ENCODE results near the gene SPON1. TPM values are rescaled to one million over a fixed set of nuclear protein-coding genes. Genes with fewer than 3 reads are reported as not detected.

SPON1 gene
- total and polyA plus RNA-seq, 2 experiments from 2014 or later: 2.9 to 6.4 TPM

DNA sequence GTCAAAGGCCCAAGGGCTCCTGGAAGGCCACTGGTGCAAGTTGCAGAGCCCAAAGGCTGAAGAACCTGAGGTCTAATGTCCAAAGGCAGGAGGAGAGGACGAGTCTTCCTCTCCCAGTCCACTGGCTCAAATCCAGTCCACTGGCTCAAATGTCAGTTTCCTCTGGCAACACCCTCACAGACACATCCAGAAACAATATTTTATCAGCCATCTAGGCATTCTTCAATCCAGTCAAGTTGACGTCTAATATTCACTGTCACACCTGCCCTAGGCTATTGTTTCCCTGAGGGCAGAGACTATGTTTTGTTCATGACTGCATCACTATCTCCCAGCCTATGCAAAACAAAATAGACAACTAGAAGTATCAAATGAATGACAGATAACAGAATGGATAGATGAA, 148.1 kb downstream of the SPON1 start:
- H3K27ac Mint-ChIP-seq: no peak overlapping the region
- no peak for DNase-seq (ENCODE audit: low spot score)
- no peaks in the 10 kb centered on the region for H3K36me3 ChIP-seq (ENCODE audit: insufficient read depth)
- no peaks in the 10 kb centered on the region for H3K9me3 Mint-ChIP-seq
- H4K20me1 ChIP-seq (replicated peaks; ENCODE audit: insufficient read depth): no peaks in the 10 kb centered on the region
- H3K27ac ChIP-seq (ENCODE audit: low read depth): no peak overlapping the region
- no peaks in the 10 kb centered on the region for H3K36me3 Mint-ChIP-seq (ENCODE audit: low read depth)
- H3K79me2 ChIP-seq (replicated peaks; ENCODE audit: insufficient read depth): no peaks in the 10 kb centered on the region
- no peaks in the 10 kb centered on the region for H3F3A ChIP-seq (replicated peaks; ENCODE audit: low read depth)
- no peaks in the 10 kb centered on the region for H3K27me3 Mint-ChIP-seq (ENCODE audit: insufficient read depth, low read depth, poor library complexity)
- no peak overlapping the region for H3K4me3 ChIP-seq
- H3K9me2 ChIP-seq (ENCODE audit: insufficient read depth): no peaks in the 10 kb centered on the region
- no peaks in the 10 kb centered on the region for H3K27me3 ChIP-seq (ENCODE audit: insufficient read depth)
- H2AFZ ChIP-seq: no peak overlapping the region
- no peaks in the 10 kb centered on the region; the same call in 1 of the 2 replicates for H3K4me1 ChIP-seq (ENCODE audit: insufficient read depth)
- no peak for TF ChIP-seq ETS1 (IDR thresholded peaks at IDR 0.05)
- TF ChIP-seq CTCF (conservative IDR thresholded peaks at IDR 0.05; ENCODE audit: low read depth in 2 of 2): no peak
- no peak for TF ChIP-seq JUNB (IDR thresholded peaks at IDR 0.05; ENCODE audit: unreplicated experiment)
- no peak overlapping the region for H3K4me2 ChIP-seq
- peaks cover 16% of the 10 kb centered on the region; the same call in 2 of the 3 replicates for H3K4me1 Mint-ChIP-seq
- ATAC-seq: no peak
- H3K4me3 Mint-ChIP-seq: no peak overlapping the region

GRCh38 chr11:14111496-14111895, 149.0 kb downstream of the SPON1 start:
- H3K9me2 ChIP-seq (ENCODE audit: insufficient read depth): no peaks in the 10 kb centered on the region
- Mint-ChIP-seq H3K4me1 (peaks cover 12% of the 10 kb centered on the region; the same call in 2 of the 3 replicates), H3K4me3 (no peak overlapping the region), H3K27me3 (ENCODE audit: insufficient read depth, low read depth, poor library complexity) (no peaks in the 10 kb centered on the region), H3K9me3 (no peaks in the 10 kb centered on the region), H3K36me3 (ENCODE audit: low read depth) (no peaks in the 10 kb centered on the region), H3K27ac (no peak overlapping the region)
- no peak for ATAC-seq
- H3K4me3 ChIP-seq: no peak overlapping the region
- no peaks in the 10 kb centered on the region for H3K27me3 ChIP-seq (ENCODE audit: insufficient read depth)
- TF ChIP-seq JUNB (IDR thresholded peaks at IDR 0.05; ENCODE audit: unreplicated experiment) (no peak), ETS1 (IDR thresholded peaks at IDR 0.05) (no peak), EZH2phosphoT487 (IDR thresholded peaks at IDR 0.05; ENCODE audit: unreplicated experiment) (no peak), NANOG (IDR thresholded peaks at IDR 0.05; ENCODE audit: borderline replicate concordance) (no peak), STAT1 (IDR thresholded peaks at IDR 0.05; ENCODE audit: unreplicated experiment) (no peak)
- TF ChIP-seq, protein P1, sequence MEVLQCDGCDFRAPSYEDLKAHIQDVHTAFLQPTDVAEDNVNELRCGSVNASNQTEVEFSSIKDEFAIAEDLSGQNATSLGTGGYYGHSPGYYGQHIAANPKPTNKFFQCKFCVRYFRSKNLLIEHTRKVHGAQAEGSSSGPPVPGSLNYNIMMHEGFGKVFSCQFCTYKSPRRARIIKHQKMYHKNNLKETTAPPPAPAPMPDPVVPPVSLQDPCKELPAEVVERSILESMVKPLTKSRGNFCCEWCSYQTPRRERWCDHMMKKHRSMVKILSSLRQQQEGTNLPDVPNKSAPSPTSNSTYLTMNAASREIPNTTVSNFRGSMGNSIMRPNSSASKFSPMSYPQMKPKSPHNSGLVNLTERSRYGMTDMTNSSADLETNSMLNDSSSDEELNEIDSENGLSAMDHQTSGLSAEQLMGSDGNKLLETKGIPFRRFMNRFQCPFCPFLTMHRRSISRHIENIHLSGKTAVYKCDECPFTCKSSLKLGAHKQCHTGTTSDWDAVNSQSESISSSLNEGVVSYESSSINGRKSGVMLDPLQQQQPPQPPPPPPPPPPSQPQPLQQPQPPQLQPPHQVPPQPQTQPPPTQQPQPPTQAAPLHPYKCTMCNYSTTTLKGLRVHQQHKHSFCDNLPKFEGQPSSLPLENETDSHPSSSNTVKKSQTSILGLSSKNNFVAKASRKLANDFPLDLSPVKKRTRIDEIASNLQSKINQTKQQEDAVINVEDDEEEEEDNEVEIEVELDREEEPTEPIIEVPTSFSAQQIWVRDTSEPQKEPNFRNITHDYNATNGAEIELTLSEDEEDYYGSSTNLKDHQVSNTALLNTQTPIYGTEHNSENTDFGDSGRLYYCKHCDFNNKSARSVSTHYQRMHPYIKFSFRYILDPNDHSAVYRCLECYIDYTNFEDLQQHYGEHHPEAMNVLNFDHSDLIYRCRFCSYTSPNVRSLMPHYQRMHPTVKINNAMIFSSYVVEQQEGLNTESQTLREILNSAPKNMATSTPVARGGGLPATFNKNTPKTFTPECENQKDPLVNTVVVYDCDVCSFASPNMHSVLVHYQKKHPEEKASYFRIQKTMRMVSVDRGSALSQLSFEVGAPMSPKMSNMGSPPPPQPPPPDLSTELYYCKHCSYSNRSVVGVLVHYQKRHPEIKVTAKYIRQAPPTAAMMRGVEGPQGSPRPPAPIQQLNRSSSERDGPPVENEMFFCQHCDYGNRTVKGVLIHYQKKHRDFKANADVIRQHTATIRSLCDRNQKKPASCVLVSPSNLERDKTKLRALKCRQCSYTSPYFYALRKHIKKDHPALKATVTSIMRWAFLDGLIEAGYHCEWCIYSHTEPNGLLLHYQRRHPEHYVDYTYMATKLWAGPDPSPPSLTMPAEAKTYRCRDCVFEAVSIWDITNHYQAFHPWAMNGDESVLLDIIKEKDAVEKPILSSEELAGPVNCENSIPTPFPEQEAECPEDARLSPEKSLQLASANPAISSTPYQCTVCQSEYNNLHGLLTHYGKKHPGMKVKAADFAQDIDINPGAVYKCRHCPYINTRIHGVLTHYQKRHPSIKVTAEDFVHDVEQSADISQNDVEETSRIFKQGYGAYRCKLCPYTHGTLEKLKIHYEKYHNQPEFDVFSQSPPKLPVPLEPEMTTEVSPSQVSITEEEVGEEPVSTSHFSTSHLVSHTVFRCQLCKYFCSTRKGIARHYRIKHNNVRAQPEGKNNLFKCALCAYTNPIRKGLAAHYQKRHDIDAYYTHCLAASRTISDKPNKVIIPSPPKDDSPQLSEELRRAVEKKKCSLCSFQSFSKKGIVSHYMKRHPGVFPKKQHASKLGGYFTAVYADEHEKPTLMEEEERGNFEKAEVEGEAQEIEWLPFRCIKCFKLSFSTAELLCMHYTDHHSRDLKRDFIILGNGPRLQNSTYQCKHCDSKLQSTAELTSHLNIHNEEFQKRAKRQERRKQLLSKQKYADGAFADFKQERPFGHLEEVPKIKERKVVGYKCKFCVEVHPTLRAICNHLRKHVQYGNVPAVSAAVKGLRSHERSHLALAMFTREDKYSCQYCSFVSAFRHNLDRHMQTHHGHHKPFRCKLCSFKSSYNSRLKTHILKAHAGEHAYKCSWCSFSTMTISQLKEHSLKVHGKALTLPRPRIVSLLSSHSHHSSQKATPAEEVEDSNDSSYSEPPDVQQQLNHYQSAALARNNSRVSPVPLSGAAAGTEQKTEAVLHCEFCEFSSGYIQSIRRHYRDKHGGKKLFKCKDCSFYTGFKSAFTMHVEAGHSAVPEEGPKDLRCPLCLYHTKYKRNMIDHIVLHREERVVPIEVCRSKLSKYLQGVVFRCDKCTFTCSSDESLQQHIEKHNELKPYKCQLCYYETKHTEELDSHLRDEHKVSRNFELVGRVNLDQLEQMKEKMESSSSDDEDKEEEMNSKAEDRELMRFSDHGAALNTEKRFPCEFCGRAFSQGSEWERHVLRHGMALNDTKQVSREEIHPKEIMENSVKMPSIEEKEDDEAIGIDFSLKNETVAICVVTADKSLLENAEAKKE (CRISPR knock-in tag; IDR thresholded peaks at IDR 0.05): no peak
- H2AFZ ChIP-seq: no peak overlapping the region
- no peaks in the 10 kb centered on the region for H3K36me3 ChIP-seq (ENCODE audit: insufficient read depth)
- no peaks in the 10 kb centered on the region for H3F3A ChIP-seq (replicated peaks; ENCODE audit: low read depth)
- DNase-seq (ENCODE audit: low spot score): no peak
- H3K27ac ChIP-seq (ENCODE audit: low read depth): no peak overlapping the region
- H3K4me1 ChIP-seq (ENCODE audit: insufficient read depth): no peaks in the 10 kb centered on the region; the same call in 1 of the 2 replicates
- no peak overlapping the region for H3K4me2 ChIP-seq
- H3K79me2 ChIP-seq (replicated peaks; ENCODE audit: insufficient read depth): no peaks in the 10 kb centered on the region
- H4K20me1 ChIP-seq (replicated peaks; ENCODE audit: insufficient read depth): no peaks in the 10 kb centered on the region
